GM18508 (cell line): ENCODE measurements around the gene SRRM1.
"Not testable (repeated sequence)": the region's sequence is repeated elsewhere in the genome, so short reads cannot be mapped to it uniquely, and the experiment has no call there.

ENCODE experiments used
- ATAC-seq: cut with Tn5 transposase; IDR thresholded peaks from one replicate; pipeline ENCODE4 v1.9.1; 2021; ENCODE audit warnings: moderate number of reproducible peaks; ENCODE audit not compliant: insufficient read depth, unreplicated experiment

Gene SRRM1

DNA sequence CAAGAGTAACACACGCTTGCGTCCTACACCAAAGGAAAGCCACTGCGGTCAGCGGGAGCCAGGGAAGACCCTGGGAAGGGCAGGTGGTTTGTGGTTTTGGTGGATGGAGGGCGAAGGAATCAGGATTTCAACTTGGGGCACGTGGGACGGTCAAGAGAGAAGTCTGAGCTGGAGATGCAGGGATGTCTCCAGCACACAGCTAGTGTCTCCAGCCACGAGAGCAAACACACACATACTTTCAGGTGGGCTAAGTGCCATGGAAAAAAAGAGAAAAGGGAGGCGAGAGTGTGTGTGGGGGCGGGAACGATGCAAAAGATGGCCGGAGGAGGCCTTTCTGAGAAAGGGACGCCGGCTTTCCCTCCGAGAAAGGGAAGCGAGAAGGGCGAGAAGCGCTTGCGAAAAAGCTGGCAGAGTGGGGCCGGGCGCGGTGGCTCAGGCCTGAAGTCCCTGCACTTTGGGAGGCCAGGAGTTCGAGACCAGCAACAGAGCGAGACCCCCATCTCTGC is 1.4 kb upstream of the SRRM1 start:
- ATAC-seq, result no peak

DNA sequence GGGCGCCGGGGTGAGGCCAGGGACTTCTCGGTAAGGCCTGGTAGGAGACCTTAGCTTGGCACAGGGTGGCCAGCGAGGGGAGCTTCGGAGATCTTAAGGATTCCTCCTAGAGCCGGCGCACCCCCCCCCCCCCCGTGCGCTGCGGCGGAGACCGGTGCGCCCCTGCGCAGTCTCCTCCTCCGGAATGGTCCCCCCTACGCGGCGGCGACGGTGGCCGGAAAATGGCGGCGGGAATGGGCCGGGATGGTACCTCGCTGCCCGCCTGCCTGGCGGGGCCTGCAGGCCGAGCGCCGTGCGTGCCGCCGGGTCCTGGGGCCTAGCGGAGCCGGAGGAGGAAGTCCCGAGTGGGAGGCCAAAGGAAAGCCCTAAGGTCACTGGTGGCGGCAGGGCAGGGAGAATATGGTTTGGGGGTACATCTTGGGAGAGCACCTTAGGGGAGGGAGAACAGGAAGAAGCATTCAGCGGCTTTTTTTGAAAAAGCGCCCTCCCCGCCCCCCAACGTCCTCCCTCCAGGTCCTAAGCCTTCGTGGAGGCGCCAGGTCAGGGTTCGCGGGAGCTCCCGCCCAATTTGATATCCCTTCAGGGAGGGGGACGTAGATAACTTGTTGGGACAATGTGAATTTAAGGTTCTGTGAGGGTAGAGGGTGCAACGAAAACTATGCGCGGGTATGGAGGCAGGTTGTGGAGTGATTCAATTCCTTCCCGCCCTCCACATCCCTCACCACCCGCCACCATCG is 429 bp downstream of the SRRM1 start:
- peak; percentile 11 for ATAC-seq

DNA sequence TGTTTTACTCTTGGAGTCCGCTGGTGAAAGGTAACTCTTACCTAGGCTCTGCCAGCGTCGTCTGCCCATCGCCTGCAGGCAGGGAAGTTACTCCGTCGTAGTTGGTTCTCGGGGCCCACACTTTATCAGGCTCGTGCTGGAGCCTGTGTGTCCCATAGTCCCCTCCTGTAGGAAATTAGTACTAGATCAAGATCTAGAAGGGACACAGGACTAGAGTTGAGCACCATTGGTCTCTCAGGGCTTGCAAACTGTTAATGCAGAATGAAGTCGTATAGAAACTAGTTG is 940 bp downstream of the SRRM1 start:
- no peak for ATAC-seq

DNA sequence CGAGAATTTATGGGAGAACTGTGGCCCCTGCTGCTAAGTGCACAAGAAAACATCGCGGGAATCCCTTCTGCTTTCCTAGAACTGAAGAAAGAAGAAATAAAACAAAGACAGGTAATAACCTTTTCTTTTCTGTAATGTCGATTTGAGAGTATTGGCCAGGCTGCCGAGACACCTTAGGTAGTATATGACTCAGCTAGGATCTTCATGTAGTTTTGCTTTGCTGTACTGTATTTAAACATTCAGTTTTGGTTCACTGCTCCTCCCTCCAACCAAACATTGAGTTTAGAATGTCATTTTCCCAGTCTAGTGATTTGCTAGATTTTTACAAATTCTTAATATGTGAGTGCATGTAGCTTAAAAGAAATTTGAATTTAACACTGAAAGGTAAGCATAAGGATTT is 5.8 kb downstream of the SRRM1 start:
- ATAC-seq, result no peak

DNA sequence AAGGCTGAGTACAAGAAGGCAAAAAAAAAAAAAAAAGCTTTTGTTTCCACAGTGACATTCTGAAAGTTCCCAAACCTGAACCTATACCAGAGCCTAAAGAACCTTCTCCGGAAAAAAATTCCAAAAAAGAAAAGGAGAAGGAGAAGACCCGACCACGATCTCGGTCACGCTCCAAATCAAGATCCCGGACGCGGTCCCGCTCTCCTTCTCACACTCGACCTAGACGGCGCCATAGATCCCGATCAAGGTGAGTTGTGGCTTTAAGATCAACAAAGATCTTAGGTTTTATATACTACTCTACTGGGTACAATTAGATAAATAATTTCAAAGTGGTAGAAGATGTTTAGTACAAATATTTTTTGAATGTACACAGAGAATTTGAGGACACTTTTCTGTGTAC is 9.3 kb downstream of the SRRM1 start:
- no peak for ATAC-seq

DNA sequence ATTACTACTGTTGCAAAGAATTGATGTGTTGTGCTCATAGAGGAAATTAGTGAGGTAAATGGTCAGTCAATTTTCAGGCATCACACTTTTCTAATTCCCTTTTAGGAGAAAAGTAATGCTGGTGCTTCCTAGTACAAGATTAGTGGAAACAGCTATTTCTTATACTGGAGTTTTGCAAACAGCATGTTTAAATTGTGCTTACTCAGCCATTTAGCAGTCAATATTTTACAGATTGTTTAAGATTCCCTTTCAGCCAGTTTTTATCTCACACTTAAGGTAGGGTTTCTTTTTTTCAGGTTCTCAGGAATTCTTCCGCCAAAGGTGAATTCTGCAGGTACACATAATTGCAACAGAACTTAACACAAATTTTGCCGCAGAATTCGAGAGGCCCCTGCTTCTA is 10.9 kb downstream of the SRRM1 start:
- no peak for ATAC-seq

DNA sequence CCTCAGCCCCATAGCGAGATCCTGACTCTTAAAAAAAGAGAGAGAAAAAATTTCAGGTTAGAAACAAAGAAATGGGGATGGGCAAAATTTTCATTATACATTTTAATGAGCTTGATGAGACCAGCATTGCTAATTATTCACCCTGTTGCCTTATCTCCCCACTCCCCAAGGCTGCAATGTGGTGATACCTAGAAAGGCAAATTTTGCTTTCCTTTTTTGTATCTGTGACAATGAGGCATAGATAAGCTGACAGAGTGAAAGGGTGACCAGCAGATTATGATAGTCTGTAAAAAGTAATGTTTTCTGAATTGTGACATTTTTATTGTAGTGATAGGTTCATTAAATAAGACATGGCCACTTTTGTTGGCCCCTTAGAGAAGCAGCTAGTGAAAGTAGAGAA is 12.9 kb downstream of the SRRM1 start:
- no peak for ATAC-seq

DNA sequence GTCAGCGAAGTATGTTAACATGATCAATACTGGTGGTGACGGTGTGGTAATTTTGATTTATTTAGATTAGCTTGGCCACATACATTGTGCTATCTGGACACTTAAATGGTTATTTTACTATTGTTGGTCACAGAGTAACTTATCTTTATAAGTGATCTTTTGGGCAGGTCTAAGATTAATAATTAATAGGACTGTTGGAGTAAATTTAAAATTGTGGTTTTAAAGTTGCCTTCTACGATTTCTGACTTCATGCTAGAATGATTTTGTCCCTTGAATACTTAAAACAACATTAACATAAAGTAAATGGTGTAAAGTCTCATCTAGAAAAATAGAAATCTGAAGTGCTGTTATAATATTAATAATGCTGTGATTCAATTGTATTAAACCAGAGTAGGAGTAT is 14.7 kb downstream of the SRRM1 start:
- ATAC-seq, result no peak

DNA sequence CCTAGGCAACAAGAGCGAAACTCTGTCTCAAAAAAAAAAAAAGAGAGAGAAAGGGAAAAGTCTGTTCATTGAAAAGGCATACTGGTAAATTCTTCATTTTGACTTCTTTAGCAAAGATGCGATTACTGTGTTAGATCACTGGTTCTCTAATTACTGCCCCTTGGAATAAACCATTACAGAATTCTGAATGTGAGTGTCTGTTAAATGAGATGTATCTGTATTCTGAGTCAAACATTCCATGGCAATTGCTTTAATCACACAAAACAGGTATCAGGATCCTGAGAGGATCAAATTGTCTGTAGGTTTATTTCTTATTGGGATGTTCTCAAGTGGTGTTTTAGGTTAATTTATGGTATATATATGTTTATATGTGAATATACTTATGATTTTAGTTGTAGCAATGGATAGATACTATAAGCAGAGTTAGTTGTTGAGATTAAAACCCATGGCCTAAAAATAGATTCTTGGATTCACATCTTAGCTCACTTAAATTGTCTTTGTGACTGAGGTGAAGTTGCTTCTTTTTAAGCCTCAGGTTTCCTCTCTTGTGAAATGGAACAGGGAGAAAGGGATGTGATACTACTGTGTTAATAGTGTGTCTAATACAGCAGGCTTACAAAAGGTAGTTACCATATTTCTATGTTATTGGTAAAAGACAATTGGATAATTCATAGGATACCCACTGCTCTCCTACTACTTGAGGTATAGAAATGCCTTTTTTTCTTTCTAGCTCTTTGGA is 16.2 kb downstream of the SRRM1 start:
- no peak for ATAC-seq

DNA sequence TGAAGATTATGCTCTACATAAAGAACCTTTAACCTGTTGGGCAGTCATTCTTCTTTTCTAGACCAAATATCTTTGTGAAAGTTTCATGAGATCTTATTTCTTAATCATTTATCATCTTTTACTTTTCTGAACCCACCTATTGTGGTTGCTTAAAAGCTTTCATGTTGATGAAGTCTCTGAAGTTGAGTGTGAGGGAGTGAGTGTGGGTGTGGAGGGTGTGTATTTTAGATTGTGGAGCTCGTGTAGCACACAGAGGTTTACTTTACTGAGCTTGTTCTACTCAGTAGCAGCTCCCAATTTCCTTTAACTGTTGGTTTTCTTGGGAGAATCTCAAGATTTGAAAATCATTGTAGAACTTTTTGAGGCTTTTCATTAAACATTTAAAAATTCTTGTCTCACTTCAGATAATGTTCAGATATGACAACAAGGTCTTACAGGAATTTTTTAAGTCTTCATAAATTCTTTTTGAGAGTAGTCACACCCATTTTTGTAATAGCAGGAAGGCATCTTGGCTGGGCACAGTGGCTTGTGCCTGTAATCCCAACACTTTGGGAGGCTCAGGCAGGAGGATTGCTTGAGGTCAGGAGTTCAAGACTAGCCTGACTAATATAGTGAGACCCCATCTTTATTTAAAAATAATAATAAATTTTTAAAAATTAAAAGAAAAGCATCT is 17.0 kb downstream of the SRRM1 start:
- ATAC-seq, result no peak

DNA sequence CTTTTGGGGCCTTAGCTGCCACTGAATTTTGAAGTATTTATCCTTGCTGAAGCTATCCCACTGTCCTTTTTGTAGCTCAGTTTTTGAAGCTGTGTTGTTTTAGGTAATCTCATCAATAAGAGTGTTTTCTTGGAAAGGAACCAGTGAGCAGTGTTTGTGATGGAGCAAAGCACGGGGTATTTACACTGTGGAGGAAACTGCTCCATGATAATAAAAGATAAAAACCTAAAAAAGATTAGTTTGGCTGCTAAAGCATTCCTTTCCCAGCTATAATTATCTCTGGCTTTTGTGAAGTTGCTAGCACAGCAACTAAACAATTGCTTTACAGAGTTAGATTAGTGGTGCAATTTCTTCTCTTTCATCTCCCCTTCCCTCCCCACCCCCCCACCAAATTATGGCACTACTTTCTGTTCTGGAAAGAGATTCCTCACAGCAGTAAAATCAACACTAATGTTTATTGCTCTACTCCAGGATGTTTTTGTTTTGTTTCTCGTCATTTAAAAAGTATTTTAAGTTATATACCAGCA is 21.5 kb downstream of the SRRM1 start:
- no peak for ATAC-seq

DNA sequence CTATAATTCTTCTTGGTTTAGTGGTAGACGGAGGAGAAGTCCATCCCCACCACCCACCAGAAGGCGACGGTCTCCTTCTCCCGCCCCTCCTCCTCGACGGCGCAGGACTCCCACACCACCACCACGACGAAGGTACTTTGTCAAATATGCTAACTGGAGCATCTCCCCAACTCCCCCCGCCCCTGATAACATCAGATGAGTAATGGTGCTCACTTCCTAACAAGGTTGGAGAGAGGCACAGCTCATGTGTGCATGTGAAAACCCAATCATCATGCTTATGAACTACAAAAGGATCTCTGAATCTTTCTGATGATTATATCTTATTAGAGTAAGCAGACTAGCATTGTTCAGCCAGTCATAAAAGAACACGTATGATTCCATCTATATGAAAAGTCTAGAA is 23.7 kb downstream of the SRRM1 start:
- ATAC-seq, result no peak

DNA sequence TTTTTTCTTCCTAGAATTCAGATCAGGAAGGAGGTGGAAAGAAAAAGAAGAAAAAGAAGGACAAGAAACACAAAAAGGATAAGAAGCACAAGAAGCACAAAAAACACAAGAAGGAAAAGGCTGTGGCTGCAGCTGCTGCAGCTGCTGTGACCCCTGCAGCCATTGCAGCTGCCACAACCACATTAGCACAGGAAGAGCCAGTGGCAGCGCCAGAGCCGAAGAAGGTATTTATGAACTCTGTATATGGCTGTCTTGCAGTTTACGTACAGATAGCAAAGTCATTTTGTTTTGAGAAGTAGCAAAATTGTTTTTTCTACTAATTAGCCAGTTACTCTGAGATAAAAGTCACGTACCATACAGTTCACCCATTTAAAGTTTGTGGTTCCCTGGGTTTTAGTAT is 28.3 kb downstream of the SRRM1 start:
- ATAC-seq, result not testable (repeated sequence)

DNA sequence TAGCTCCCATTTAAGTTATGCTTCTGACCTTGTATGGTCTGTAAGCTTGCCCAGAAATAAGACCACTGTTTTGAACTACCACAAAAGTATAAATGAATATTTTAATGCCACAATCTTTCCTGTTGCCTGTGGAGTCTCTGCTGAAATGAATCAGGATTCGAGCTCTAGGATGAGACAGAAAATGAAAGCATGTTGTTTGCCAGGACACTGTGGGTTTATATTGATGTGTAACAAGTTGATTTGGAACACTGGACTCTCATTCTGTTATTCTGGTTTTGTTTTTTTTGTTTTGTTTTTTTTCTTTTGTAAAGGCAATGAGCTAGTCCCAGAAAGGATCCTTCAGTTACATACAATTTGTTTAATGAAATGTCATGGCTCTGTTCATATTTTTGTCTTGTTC is 29.6 kb downstream of the SRRM1 start:
- ATAC-seq, result not testable (repeated sequence)

DNA sequence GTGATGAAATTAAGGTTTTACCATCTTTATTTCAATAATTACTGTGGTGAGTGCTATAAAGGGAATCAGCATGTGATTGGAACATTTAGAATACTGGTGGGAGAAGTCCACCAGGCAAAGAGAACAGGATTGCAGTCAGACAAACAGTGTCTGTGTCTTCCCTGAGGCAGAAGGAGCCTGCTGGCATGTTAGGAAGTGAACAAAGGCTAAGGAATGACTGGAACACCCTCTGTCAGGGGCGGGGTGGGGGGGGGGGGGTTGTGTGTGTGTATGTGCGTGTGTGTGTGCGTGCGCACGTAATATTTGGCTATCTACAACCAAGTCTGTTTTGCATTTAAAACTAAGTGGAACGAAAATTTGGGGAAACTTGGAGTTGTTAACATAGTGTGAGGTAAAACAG is 30.2 kb downstream of the SRRM1 start:
- no peak for ATAC-seq

DNA sequence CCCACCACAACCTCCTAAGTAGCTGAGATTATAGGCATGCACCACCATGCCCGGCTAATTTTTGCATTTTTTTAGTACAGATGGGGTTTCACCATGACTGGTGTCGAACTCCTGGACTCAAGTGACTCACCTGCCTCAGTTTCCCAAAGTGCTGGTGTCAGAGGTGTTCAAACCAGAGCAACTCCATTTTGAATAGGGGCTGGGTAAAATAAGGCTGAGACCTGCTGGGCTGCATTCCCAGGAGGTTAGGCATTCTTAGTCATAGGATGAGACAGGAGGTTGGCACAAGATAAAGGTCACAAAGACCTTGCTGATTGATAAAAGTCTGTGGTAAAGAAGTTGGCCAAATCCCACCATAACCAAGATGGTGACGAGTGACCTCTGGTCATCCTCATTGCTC is 35.3 kb downstream of the SRRM1 start:
- not testable (repeated sequence) for ATAC-seq

DNA sequence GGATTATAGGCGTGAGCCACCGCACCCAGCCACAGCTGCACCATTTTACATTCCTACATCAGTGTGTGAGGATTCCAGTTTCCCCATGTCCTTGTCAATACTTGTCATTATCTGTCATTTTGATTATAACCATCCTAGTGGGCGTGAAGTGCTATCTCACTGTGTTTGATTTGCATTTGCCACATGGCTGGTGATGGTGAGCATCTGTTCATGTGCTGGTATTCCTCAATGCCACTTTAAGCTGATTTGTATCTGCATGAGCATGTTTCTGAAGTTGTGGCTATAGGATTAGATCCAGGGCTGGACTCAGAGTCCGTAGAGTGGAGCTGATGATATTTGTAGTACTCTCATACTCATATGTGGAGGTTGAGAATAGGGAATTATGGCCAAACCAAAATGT is 36.6 kb downstream of the SRRM1 start:
- no peak for ATAC-seq

DNA sequence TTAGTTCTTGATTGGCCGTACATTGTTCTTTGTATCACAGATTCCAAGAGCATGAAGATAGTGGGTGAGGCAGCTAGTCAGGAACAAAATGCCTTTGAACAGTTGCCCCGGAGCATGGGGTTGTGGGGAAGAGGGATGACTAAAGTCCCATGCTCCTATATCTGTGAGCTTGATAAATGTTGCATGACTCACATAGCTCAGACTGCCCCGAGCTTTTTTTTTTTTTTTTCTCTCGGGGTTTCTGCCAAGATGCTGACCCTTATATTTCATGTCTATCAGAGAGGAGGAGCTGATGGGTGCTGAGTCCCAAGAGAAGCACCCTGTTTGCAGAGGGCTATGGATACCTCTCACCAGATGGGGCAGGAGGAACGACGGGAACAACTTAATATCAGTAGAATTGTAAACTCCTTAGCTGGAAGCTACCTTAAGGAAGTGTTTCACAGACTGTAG is 40.6 kb downstream of the SRRM1 start:
- no peak for ATAC-seq

DNA sequence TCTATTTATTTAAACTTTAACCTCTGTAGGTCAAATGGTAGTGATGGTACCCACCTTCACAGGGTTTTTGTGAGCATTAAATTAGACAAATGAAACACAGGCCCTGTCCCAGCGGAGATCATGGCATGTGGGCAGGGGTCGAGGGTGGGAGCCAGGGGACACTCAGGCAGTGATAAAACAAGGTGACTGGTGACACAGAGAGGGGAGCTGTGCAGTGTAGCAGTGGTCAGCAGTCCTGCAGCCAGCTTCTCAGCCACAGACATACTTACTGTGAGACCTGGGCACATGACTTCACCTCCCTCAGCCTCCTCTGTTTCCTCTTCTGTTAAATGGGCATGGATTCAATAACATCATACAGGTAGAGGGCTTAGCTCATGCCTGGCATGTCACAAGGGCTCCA is 44.9 kb downstream of the SRRM1 start:
- no peak for ATAC-seq

DNA sequence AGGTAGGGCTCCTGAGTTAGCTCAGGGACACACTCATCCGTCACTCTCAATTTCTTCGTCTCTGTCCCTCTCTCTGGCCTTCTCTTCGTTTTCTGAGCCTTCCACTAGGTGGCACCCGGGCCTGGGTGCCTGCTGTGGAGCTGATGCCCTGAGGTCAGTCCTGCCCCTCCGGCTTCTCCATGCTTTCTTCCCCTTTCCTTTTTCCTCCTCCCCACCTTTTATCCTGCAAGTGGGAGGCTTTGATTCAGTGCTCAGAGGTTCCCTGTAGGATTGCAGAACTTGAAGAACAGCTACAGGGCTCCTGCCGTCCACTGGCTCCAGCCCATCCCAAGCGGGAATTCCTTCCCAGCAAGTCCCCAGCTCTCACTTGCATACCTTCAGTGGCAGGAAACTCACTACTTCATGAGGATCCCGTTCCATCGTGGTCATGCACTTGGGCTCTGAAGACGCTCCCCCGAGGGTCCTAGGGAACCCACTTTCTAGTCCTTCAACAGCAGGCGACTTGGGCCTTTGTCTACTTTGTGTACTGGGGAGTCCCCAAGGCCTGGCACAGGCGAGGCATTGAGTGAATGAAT is 45.6 kb downstream of the SRRM1 start:
- ATAC-seq, result no peak

DNA sequence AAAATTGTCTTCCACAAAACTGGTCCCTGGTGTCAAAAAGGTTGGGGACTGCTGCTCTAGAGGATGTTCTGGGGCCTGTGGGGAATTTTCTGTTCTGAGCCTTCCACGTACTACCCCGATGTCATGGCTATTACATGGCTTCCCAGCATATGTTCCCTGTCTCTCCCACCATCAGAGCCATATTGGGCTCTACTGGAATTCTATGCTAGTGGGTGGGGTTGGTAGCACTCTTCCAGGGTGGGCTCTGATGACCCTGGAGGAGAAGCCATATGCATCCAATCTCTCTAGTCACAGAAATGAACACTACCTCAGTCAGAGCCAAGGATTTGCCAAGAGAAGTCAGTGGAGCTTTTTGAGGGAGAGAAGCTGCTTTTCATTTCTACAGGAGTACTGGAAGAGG is 47.9 kb downstream of the SRRM1 start:
- no peak for ATAC-seq
